ENCODE results near the gene NRXN3.

- no peak for TF ChIP-seq CTCF (IDR thresholded peaks at IDR 0.05; ENCODE audit: insufficient read depth, low read depth, low read length)
- TF ChIP-seq EZH2 (IDR thresholded peaks at IDR 0.05; ENCODE audit: insufficient read depth, low read length), result no peak
These were observed 1651.9 kb downstream of the NRXN3 start for GRCh38 chr14:79822034-79822433.

Measured in astrocyte (in vitro differentiated cells and primary cell).